Gastrocnemius medialis (tissue), 4 donors: ENCODE results near the gene TEX48.

Experiments used
- CTCF ChIP-seq, 5 experiments: fragments of 450-650 bp in 3 of 5; fragments of 200-600 bp in 2 of 5; sonication (generic) in 2 of 5; IDR thresholded peaks in 4 of 5; conservative IDR thresholded peaks in 1 of 5; 1 replicate in 4 of 5; 2 replicates in 1 of 5; pipeline ENCODE4 v1.5.1; 2016 to 2019; ENCODE audit warnings: antibody characterized with exemption in 5 of 5, mild to moderate bottlenecking in 3 of 5, moderate library complexity in 3 of 5
- POLR2A ChIP-seq, 2 donors: fragments of 450-650 bp; IDR thresholded peaks; one replicate each; pipeline ENCODE4 v1.6.1; 2017; ENCODE audit warnings: antibody characterized with exemption in 2 of 2, mild to moderate bottlenecking in 2 of 2, moderate library complexity in 2 of 2

GRCh38 chr9:114666401-114666800 is 15.6 kb downstream of the TEX48 start:
- TF ChIP-seq CTCF (IDR thresholded peaks at IDR 0.05 in 4 of 5, conservative IDR thresholded peaks at IDR 0.05 in 1 of 5) (no peak), POLR2A (IDR thresholded peaks at IDR 0.05) (no peak)
